Measurements from ENCODE around the gene ANKRD13A.
"Not testable (repeated sequence)": the region's sequence is repeated elsewhere in the genome, so short reads cannot be mapped to it uniquely, and the experiment has no call there.

The ANKRD13A gene

DNA sequence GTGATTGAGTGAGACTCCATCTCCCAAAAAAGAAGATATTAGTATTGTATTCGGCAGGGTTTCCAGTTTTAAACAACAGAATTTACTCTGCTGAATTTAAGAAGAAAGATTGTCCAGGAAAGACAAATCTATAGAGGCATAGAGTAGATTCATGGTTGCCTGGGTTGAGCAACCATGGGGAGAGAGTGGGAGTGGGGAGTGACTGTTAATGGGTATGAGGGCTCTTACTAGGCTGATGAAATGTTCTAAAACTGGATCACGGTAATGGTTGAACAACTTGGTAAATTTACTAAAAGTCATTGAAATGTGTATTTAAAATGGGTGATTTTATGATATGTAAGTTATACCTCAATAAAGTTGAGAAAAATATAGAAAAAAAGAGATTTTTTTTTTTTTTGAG, 63.0 kb downstream of the ANKRD13A start:
- H3K9ac ChIP-seq (ENCODE audit: low read depth, low read length) = no peak overlapping the region
- H3K9me3 ChIP-seq (ENCODE audit: control insufficient read depth, insufficient read depth, low read length) = no peaks in the 10 kb centered on the region
- peaks cover 6% of the 10 kb centered on the region for H3K4me1 ChIP-seq (ENCODE audit: insufficient read depth, low read length)
- no peaks in the 10 kb centered on the region for H3K36me3 ChIP-seq (ENCODE audit: insufficient read depth, low read length)

DNA sequence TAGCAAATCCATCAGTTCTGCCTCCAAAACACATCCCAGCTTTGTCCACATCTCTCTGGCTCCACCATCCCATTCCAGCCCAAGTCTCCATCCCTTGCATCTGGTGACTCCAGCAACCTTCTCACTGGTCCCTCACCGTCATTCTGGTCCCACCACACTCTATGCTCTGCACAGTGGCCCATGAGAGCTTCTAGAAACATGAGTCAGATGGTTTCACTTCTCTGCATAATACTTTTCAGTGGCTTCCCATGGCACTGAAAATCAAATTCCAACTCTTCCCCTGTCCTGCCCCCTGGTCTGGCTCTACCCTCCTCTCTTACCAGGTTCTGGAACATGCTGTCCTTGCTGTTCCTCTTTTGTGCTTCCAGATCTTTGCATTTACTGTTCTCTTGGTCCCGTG, 66.3 kb downstream of the ANKRD13A start:
- Histone ChIP-seq H3K9me3 (ENCODE audit: control insufficient read depth, insufficient read depth, low read length) (no peaks in the 10 kb centered on the region), H3K4me1 (ENCODE audit: insufficient read depth, low read length) (no peaks in the 10 kb centered on the region), H3K9ac (ENCODE audit: low read depth, low read length) (no peak overlapping the region), H3K36me3 (ENCODE audit: insufficient read depth, low read length) (no peaks in the 10 kb centered on the region)

DNA sequence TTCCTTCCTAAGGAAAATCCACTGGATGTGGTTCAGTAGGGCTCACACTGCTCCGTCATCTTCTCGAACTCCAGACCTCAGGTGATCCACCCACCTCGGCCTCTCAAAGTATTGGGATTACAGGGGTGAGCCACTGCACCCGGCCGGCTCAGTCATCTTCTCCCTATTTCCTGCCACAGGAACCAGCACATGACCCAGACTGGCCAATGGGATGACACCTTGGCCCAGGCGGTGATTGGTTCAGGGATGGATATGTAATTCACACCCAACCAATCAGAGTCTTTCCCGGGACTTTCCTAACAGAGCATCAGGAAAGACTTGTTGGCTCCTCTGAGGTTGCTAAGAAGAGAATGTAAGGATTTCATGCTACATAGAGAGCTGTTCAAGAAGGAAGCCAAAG, 68.3 kb downstream of the ANKRD13A start:
- Histone ChIP-seq H3K36me3 (ENCODE audit: insufficient read depth, low read length) (no peaks in the 10 kb centered on the region), H3K4me1 (ENCODE audit: insufficient read depth, low read length) (no peaks in the 10 kb centered on the region), H3K9me3 (ENCODE audit: control insufficient read depth, insufficient read depth, low read length) (no peaks in the 10 kb centered on the region), H3K9ac (ENCODE audit: low read depth, low read length) (no peak overlapping the region)

DNA sequence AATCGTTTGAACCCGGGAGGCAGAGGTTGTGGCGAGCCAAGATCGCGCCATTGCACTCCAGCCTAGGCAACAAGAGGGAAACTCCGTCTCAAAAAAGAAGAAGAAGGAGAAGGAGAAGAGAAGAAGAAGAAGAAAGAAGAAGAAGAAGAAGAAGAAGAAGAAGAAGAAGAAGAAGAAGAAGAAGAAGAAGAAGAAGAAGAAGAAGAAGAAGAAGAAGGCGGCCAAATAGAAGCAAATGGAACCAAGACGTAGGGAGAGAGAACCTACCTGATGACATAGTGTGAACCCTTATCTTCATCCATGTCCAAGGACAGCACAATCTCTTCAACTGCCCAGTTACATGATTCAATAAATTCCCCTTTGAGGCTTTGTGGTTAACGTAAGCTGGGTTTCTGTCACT, 68.9 kb downstream of the ANKRD13A start:
- not testable (repeated sequence) for H3K4me1 ChIP-seq (ENCODE audit: insufficient read depth, low read length); H3K9me3 ChIP-seq (ENCODE audit: control insufficient read depth, insufficient read depth, low read length); H3K36me3 ChIP-seq (ENCODE audit: insufficient read depth, low read length); H3K9ac ChIP-seq (ENCODE audit: low read depth, low read length)

DNA sequence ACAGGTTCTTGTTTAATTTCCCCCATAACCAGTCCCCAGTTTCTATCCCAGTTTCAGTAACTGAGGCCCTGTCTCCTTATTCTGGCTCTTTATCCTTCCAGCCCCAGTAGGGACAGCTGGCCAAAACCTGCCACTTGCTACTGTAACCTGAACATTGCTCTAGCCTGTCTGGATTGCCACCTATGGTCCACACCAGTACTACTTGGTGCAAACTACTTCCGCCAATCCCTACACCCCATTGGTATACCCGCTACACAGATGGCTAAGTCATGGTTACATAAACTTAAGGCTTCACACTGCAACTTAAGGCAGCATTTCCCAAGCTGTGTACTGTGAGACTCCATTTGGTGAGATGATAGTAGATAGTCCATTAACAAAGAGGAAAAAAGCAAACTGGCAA, 69.4 kb downstream of the ANKRD13A start:
- no peaks in the 10 kb centered on the region for H3K9me3 ChIP-seq (ENCODE audit: control insufficient read depth, insufficient read depth, low read length)
- H3K36me3 ChIP-seq (ENCODE audit: insufficient read depth, low read length) = no peaks in the 10 kb centered on the region
- no peaks in the 10 kb centered on the region for H3K4me1 ChIP-seq (ENCODE audit: insufficient read depth, low read length)
- no peak overlapping the region for H3K9ac ChIP-seq (ENCODE audit: low read depth, low read length)

DNA sequence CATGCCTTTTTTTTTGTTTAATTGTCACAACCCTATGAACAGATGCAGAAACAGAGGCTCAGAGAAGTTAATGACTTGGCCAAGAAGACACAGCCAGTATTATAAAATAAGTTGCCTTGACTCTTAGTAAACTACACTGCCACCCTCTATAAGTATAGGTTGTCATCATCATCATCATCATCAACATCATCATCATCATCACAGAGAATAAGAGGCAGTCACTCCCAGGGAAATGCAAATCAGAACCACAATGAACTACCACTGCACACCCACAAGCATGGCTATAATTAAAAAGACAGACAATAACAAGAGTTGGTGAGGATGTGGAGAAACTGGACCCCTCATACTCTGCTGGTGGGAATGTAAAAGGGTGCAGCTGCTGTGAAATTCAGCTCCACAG, 72.3 kb downstream of the ANKRD13A start:
- H3K9me3 ChIP-seq (ENCODE audit: control insufficient read depth, insufficient read depth, low read length) = no peaks in the 10 kb centered on the region
- H3K4me1 ChIP-seq (ENCODE audit: insufficient read depth, low read length) = no peaks in the 10 kb centered on the region
- H3K9ac ChIP-seq (ENCODE audit: low read depth, low read length) = no peak overlapping the region
- no peaks in the 10 kb centered on the region for H3K36me3 ChIP-seq (ENCODE audit: insufficient read depth, low read length)

DNA sequence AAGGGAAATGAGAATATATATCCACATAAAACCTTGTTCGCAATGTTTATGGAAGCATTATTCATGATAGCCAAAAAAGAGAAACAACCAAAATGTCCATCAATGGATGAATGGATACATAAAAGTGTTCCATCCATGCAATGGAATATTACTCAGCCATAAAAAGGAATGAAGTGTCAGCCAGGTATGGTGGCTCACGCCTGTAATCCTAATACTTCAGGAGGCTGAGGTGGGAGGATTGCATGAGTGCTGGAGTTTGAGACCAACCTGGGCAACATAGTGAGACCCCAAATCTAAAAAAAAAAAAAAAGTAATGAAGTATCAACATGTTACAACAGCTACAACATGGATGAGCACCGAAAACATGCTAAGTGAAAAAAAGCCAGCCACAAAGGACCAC, 72.7 kb downstream of the ANKRD13A start:
- H3K36me3 ChIP-seq (ENCODE audit: insufficient read depth, low read length) = no peaks in the 10 kb centered on the region
- H3K4me1 ChIP-seq (ENCODE audit: insufficient read depth, low read length) = no peaks in the 10 kb centered on the region
- H3K9ac ChIP-seq (ENCODE audit: low read depth, low read length) = no peak overlapping the region
- H3K9me3 ChIP-seq (ENCODE audit: control insufficient read depth, insufficient read depth, low read length) = no peaks in the 10 kb centered on the region

DNA sequence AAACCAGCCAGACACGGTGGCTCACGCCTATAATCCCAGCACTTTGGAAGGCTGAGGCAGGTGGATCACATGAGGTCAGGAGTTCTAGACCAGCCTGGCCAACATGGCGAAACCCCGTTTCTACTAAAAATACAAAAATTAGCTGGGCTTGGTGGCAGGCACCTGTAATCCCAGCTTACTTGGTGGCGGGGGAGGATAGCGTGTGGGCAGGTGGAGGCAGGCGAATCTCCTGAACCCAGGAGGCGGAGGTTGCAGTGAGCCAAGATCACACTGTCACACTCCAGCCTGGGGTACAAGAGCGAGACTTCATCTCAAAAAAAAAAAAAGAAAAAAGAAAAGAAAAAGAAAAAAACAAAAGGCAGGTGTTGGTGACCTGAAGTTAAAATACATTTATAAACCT, 73.4 kb downstream of the ANKRD13A start:
- H3K9me3 ChIP-seq (ENCODE audit: control insufficient read depth, insufficient read depth, low read length); H3K9ac ChIP-seq (ENCODE audit: low read depth, low read length); H3K4me1 ChIP-seq (ENCODE audit: insufficient read depth, low read length); H3K36me3 ChIP-seq (ENCODE audit: insufficient read depth, low read length): not testable (repeated sequence)

DNA sequence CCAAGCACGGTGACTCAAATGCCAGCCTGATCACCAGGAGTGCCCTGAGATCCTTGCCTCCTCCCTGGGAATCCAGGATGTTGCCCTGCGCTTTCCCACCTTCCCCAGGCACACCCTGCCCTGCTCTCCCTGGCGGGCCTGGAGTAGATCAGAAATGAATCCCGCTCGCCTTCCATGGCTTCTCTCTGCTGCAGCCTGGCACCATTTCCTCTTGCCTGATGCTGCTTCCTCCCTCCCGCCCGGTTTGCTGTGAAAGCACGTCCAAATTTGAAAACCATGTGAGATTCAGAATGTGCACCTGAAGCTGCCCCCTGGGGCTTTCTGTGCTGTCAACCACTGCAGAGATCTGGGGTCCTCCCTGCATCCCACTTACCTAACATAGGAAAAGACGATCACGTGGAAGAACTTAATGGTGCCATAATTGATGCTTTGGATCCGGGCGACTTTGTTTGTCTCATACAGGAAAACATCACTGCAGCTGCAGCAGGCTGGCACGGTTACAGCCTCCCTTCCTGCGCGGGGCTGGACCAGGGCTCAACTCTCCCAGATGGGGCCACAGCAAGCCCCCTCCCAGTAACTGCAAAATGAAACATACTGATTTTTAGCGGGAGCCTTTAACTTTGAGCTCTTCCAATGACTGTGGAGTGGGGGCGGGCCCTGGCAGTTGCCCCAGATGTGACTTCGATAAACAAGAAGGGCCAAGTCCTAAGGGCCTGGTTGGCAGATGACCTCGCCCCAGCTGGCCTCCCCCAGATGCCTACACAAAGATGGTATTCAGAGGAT, 74.0 kb downstream of the ANKRD13A start:
- Histone ChIP-seq H3K9me3 (ENCODE audit: control insufficient read depth, insufficient read depth, low read length) (no peaks in the 10 kb centered on the region), H3K4me1 (ENCODE audit: insufficient read depth, low read length) (no peaks in the 10 kb centered on the region), H3K9ac (ENCODE audit: low read depth, low read length) (no peak overlapping the region), H3K36me3 (ENCODE audit: insufficient read depth, low read length) (no peaks in the 10 kb centered on the region)

DNA sequence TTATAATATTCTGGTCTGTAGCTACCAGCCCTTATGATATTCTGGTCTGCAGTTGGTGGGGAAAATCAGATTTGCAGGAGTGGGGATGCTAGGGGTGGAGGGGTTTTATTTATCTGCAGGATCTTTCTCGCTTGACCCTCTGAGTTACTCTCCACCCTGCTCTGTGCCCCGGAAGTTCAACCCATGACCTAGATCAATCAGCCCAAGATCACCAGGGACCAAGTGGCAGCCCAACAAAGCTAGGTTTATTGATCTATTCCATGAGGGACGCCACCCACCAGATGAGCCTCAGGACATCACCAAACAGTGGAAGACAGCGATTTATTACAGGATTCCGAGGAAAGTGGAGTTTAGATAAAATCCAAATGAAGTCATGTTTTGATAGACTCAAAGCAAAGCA, 74.9 kb downstream of the ANKRD13A start:
- Histone ChIP-seq H3K9me3 (ENCODE audit: control insufficient read depth, insufficient read depth, low read length) (no peaks in the 10 kb centered on the region), H3K9ac (ENCODE audit: low read depth, low read length) (no peak overlapping the region)

DNA sequence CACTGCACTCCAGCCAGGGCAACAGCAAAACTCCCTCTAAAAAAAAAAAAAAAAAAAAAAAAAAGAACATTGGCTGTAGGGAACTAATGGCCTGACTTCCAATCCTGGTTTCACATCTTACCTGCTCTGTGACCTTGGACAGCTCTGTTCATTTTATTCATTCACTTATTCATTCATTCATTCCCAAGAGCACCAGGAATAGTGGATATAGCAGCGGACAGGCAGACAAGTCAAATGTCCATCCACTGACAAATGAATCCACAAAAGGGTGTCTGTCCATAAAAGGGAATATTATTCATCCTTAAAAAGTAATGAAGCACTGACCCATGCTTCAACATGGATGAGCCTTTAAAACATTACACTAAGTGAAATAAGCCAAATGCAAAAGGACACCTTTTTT, 76.7 kb downstream of the ANKRD13A start:
- no peaks in the 10 kb centered on the region for H3K9me3 ChIP-seq (ENCODE audit: control insufficient read depth, insufficient read depth, low read length)
- H3K4me1 ChIP-seq (ENCODE audit: insufficient read depth, low read length) = no peaks in the 10 kb centered on the region

More for the DNA sequence above, 74.9 kb downstream of the ANKRD13A start:
- Histone ChIP-seq H3K4me1 (ENCODE audit: insufficient read depth, low read length) (no peaks in the 10 kb centered on the region), H3K36me3 (ENCODE audit: insufficient read depth, low read length) (no peaks in the 10 kb centered on the region)

DNA sequence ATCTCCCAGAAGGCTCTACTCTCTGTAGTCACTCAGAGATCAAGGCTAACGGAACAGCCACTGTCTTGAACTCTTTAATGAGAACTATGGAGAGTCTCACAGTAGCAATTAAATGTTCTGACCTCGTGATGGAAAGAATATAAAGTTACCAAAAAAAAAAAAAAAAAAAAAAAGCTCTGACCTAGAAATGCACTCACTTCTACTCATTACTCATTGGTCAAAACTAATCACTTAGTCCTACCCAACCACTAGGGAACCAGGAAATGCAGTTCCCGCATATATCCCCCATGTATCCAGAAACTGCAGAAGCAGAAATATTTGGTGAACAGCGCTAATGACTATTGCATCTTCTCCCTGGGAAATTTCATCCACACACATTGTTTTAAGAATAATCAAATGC, 78.6 kb downstream of the ANKRD13A start:
- H3K4me1 ChIP-seq (ENCODE audit: insufficient read depth, low read length) = no peaks in the 10 kb centered on the region
- H3K9me3 ChIP-seq (ENCODE audit: control insufficient read depth, insufficient read depth, low read length) = no peaks in the 10 kb centered on the region
- no peak overlapping the region for H3K9ac ChIP-seq (ENCODE audit: low read depth, low read length)
- H3K36me3 ChIP-seq (ENCODE audit: insufficient read depth, low read length) = no peaks in the 10 kb centered on the region

More for the DNA sequence above, 76.7 kb downstream of the ANKRD13A start:
- H3K36me3 ChIP-seq (ENCODE audit: insufficient read depth, low read length) = no peaks in the 10 kb centered on the region
- H3K9ac ChIP-seq (ENCODE audit: low read depth, low read length) = no peak overlapping the region

DNA sequence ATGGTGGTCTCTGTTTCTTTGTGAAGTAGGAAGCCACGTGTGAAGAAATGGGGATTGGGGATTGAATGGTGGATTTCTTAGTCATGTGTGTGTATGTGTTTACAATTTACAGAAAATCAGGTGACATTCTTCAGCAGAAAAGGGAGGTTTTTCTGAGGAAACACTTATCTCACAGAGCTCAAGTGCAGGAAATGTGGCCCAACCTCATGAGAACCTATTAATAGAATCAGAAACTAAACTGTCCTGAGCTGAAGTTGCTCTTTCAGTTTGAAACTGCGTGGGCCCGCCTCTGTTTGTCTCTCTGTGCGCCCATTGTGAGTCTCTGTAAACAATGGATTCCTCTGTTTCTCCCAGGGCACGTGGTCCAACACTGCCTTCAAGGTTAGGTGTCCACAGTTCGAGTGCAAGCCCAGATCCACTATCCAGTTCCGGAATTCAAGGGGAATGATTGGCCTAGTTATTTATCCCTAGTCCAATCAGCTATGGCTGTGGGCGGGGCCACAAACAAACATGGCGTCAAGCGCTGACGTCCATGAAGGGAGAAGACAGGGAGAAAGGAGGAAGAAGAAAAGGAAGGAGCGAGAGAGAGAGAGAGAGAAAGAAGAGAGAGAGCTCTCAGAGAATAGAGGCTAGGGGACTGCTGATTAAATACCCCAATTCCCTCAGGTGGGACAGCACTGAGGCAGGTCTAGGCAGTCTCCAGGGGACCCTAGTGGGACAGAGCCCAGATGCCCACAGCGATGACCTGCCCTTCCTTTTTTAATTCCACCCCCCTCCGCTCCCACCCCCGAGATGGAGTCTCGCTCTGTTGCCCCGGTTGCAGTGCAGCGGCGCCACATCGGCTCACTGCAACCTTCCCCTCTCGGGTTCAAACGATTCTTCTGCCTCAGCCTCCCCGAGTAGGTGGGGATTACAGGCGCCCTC, 80.5 kb downstream of the ANKRD13A start:
- H3K4me1 ChIP-seq (ENCODE audit: insufficient read depth, low read length) = no peaks in the 10 kb centered on the region
- no peaks in the 10 kb centered on the region for H3K36me3 ChIP-seq (ENCODE audit: insufficient read depth, low read length)
- H3K9ac ChIP-seq (ENCODE audit: low read depth, low read length) = no peak overlapping the region

DNA sequence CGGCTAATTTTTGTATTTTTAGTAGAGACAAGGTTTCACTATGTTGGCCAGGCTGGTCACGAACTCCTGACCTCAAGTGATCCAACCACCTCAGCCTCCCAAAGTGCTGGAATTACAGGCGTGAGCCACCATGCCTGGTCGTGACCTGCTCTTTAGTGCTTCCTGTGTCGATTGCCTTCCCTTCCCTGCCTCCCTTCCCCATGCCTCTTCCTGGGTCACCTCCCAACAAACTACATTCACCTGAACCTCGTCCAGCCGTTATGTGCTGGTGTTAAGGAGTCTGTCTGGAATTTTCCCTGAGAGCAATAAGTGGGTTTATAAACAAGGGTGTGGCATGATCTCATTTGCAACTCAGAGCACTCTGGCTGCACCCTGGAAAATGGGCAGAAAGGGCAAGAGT, 81.2 kb downstream of the ANKRD13A start:
- H3K4me1 ChIP-seq (ENCODE audit: insufficient read depth, low read length) = no peaks in the 10 kb centered on the region
- H3K36me3 ChIP-seq (ENCODE audit: insufficient read depth, low read length) = no peaks in the 10 kb centered on the region
- no peaks in the 10 kb centered on the region for H3K9me3 ChIP-seq (ENCODE audit: control insufficient read depth, insufficient read depth, low read length)
- H3K9ac ChIP-seq (ENCODE audit: low read depth, low read length) = no peak overlapping the region

More for the DNA sequence above, 80.5 kb downstream of the ANKRD13A start:
- no peaks in the 10 kb centered on the region for H3K9me3 ChIP-seq (ENCODE audit: control insufficient read depth, insufficient read depth, low read length)
